ENCODE results near the gene SLC9A7. TPM values are rescaled to one million over a fixed set of nuclear protein-coding genes. Genes with fewer than 3 reads are reported as not detected.

SLC9A7 gene
- total RNA-seq, 2 experiments from 2014 or later: 20.6 to 22.6 TPM

GRCh38 chrX:46551494-46552128 is 207.3 kb downstream of the SLC9A7 start:
- ChIA-PET CTCF (no interaction called here), POLR2A (no interaction called here)

- ChIA-PET CTCF (no interaction called here), POLR2A (no interaction called here)
Measured at GRCh38 chrX:46549914-46550313, 209.0 kb downstream of the SLC9A7 start.

Other genes starting within 250 kb of the SLC9A7 start
- under 1 TPM; 0.84 to 0.99 TPM for gene ZNF674, start 213.7 kb downstream of the SLC9A7 start, total RNA-seq
- gene CHST7, start 185.4 kb downstream of the SLC9A7 start, total RNA-seq: 1 to 10 TPM; 2.6 to 3.0 TPM
- gene RP2, start 77.9 kb upstream of the SLC9A7 start, total RNA-seq: 1 to 10 TPM; 5.7 to 6.1 TPM
- gene JADE3, start 153.3 kb upstream of the SLC9A7 start, total RNA-seq: 1 to 10 TPM in 1 of 2 experiments, under 1 TPM in 1; 0.88 to 1.8 TPM

Data from activated CD8-positive, alpha-beta memory T cell treated with anti-CD3 and anti-CD28 coated beads for 36 hours (primary cell).